ENCODE results near the gene AHSG. TPM values are rescaled to one million over a fixed set of nuclear protein-coding genes. Genes with fewer than 3 reads are reported as not detected.

AHSG gene
- total and polyA plus RNA-seq, 10 of the 15 experiments (the other 5 are each of a cell fraction or from before 2014, with no cell fraction given) = 0.06 to 0.90 (median 0.15) TPM; not detected in 7

- TF ChIP-seq SPI1 (IDR thresholded peaks at IDR 0.05; ENCODE audit: borderline replicate concordance, insufficient read depth, low read depth, low read length) (no peak), PML (IDR thresholded peaks at IDR 0.05; ENCODE audit: low read length) (no peak)
- Histone ChIP-seq H4K20me1 (ENCODE audit: control insufficient read depth, insufficient read depth) (no peaks in the 10 kb centered on the region), H3K4me1 (ENCODE audit: control insufficient read depth, insufficient read depth, low read length) (no peaks in the 10 kb centered on the region), H3K36me3 (ENCODE audit: control insufficient read depth in 2 of 2, insufficient read depth in 2 of 2, low read length in 1 of 2) (no peaks in the 10 kb centered on the region), H2AFZ (ENCODE audit: control insufficient read depth, low read depth, low read length) (no peak within 1 kb of the TSS), H3K27ac (ENCODE audit: control insufficient read depth, insufficient read depth) (no peak within 1 kb of the TSS), H3K79me2 (ENCODE audit: control insufficient read depth, insufficient read depth, low read length) (no peaks in the 10 kb centered on the region), H3K9ac (ENCODE audit: control insufficient read depth, insufficient read depth, low read length) (no peak within 1 kb of the TSS), H3K9me3 (replicated peaks; ENCODE audit: control insufficient read depth, insufficient read depth, low read length) (no peaks in the 10 kb centered on the region), H3K4me3 (no peak within 1 kb of the TSS), H3K4me2 (ENCODE audit: control insufficient read depth, insufficient read depth) (no peak within 1 kb of the TSS), H3K27me3 (replicated peaks in 1 of 2; ENCODE audit: control insufficient read depth in 2 of 2, insufficient read depth in 2 of 2, low read length in 1 of 2) (peaks cover 0 to 2% of the 10 kb centered on the region in 2 experiments; a peak in 2 of 4 replicates)
- in situ Hi-C loops (cut with MboI) (no loop called here), intact Hi-C loops (cut with micrococcal nuclease; ENCODE audit: unreplicated experiment) (no loop called here)
- FAIRE-seq (no peak), ATAC-seq (no peak), DNase-seq (ENCODE audit: low read depth, low spot score) (no peak)
- BruUV-seq (replicated peaks) = no TSS peak
- 75% methylated on average over 8 of the region's 8 CpGs for whole genome bisulfite sequencing (ENCODE audit: insufficient coverage, insufficient replicate concordance, low lambda C conversion rate, missing lambda C conversion rate)
- POLR2A ChIA-PET = no interaction called here
- SMC1A ChIA-PET (ENCODE audit: uncharacterized antibody, unreplicated experiment) = no interaction called here
- RAD21 ChIA-PET (ENCODE audit: unreplicated experiment) = no interaction called here
- CTCF ChIA-PET = no interaction called here
Observed at GRCh38 chr3:186665625-186666188, 52.8 kb downstream of the AHSG start, which contains the start of gene HRG. Gene HRG (plus strand): TSS chr3:186666014. CDS start chr3:186666032, 18 bp downstream.

GRCh38 chr3:186668426-186668825, 55.6 kb downstream of the AHSG start:
- ChIA-PET SMC1A (ENCODE audit: uncharacterized antibody, unreplicated experiment) (interaction anchor here (1.0 kb wide), 1 partner anchor 25 kb away, joined by 3 read pairs; no protein-coding TSS in a partner anchor), POLR2A (no interaction called here)
- no peak for FAIRE-seq
- TF ChIP-seq ZBTB40 (IDR thresholded peaks at IDR 0.05; ENCODE audit: borderline replicate concordance) = no peak
- no peak for TF ChIP-seq ZNF274 (IDR thresholded peaks at IDR 0.05; ENCODE audit: insufficient read depth, insufficient read length)
- TF ChIP-seq POLR2AphosphoS2 (IDR thresholded peaks at IDR 0.05; ENCODE audit: low read depth, low read length) = no peak
- TF ChIP-seq EGR1 (IDR thresholded peaks at IDR 0.05; ENCODE audit: borderline replicate concordance in 1 of 2, low read depth in 2 of 2, low read length in 2 of 2) = no peak
- no peak for TF ChIP-seq TARDBP (IDR thresholded peaks at IDR 0.05; ENCODE audit: borderline replicate concordance)
- no peak for TF ChIP-seq NFYB (IDR thresholded peaks at IDR 0.05; ENCODE audit: insufficient read depth, low read depth, low read length)
- TF ChIP-seq ATF3 (IDR thresholded peaks at IDR 0.05; ENCODE audit: borderline replicate concordance, extremely low read depth, low read depth, low read length) = no peak
- TF ChIP-seq SP1 (IDR thresholded peaks at IDR 0.05; ENCODE audit: low read depth, low read length) = no peak
- TF ChIP-seq CHD1 (IDR thresholded peaks at IDR 0.05; ENCODE audit: low read depth, low read length) = no peak

More at GRCh38 chr3:186668426-186668825, 55.6 kb downstream of the AHSG start:
- in situ Hi-C loops (cut with MboI) = no loop called here
- Histone ChIP-seq H3K4me2 (ENCODE audit: control insufficient read depth, insufficient read depth) (no peak overlapping the region), H3K9ac (ENCODE audit: control insufficient read depth, insufficient read depth, low read length) (no peak overlapping the region), H3K9me3 (replicated peaks; ENCODE audit: control insufficient read depth, insufficient read depth, low read length) (no peaks in the 10 kb centered on the region), H3K27ac (ENCODE audit: control insufficient read depth, insufficient read depth) (no peak overlapping the region), H3K4me3 (no peak overlapping the region), H3K27me3 (replicated peaks in 1 of 2; ENCODE audit: control insufficient read depth in 2 of 2, insufficient read depth in 2 of 2, low read length in 1 of 2) (peaks cover 0 to 2% of the 10 kb centered on the region in 2 experiments; a peak in 2 of 4 replicates), H3K36me3 (ENCODE audit: control insufficient read depth in 2 of 2, insufficient read depth in 2 of 2, low read length in 1 of 2) (no peaks in the 10 kb centered on the region), H3K79me2 (ENCODE audit: control insufficient read depth, insufficient read depth, low read length) (no peaks in the 10 kb centered on the region), H3K4me1 (ENCODE audit: control insufficient read depth, insufficient read depth, low read length) (no peaks in the 10 kb centered on the region), H4K20me1 (ENCODE audit: control insufficient read depth, insufficient read depth) (no peaks in the 10 kb centered on the region; the same call in 1 of the 2 replicates), H2AFZ (ENCODE audit: control insufficient read depth, low read depth, low read length) (no peak overlapping the region)
- intact Hi-C loops (cut with micrococcal nuclease; ENCODE audit: unreplicated experiment) = no loop called here
- RAD21 ChIA-PET (ENCODE audit: unreplicated experiment) = no interaction called here
- no peak for DNase-seq (ENCODE audit: low read depth, low spot score)
- 67% methylated on average over 6 of the region's 6 CpGs for WGBS (ENCODE audit: insufficient coverage, insufficient replicate concordance, low lambda C conversion rate, missing lambda C conversion rate)
- ATAC-seq = no peak
- BruUV-seq (replicated peaks) = no TSS peak
- CTCF ChIA-PET = interaction anchor here (1.3 kb wide), 1 partner anchor 153 kb away, joined by 3 read pairs; no protein-coding TSS in a partner anchor
